ENCODE results near the gene ATM. TPM values are rescaled to one million over a fixed set of nuclear protein-coding genes. Genes with fewer than 3 reads are reported as not detected.

Gene ATM
- total and polyA plus RNA-seq, 10 of the 15 experiments (the other 5 are each of a cell fraction or from before 2014, with no cell fraction given), result 10.0 to 91.5 (median 40.2) TPM

- TF ChIP-seq, protein P1, sequence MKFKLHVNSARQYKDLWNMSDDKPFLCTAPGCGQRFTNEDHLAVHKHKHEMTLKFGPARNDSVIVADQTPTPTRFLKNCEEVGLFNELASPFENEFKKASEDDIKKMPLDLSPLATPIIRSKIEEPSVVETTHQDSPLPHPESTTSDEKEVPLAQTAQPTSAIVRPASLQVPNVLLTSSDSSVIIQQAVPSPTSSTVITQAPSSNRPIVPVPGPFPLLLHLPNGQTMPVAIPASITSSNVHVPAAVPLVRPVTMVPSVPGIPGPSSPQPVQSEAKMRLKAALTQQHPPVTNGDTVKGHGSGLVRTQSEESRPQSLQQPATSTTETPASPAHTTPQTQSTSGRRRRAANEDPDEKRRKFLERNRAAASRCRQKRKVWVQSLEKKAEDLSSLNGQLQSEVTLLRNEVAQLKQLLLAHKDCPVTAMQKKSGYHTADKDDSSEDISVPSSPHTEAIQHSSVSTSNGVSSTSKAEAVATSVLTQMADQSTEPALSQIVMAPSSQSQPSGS (IDR thresholded peaks at IDR 0.05; ENCODE audit: low read length), result no peak
- TF ChIP-seq NFIC (IDR thresholded peaks at IDR 0.05; ENCODE audit: low read depth, low read length) (no peak), POLR2AphosphoS2 (IDR thresholded peaks at IDR 0.05; ENCODE audit: low read depth, low read length) (no peak), SREBF2 (IDR thresholded peaks at IDR 0.05; ENCODE audit: low read length) (no peak), ATF7 (IDR thresholded peaks at IDR 0.05; ENCODE audit: low read depth) (no peak)
Observed at GRCh38 chr11:108364159-108364558, 141.3 kb downstream of the ATM start (continued).

- BruUV-seq (replicated peaks), result no TSS peak
- intact Hi-C loops (cut with micrococcal nuclease; ENCODE audit: unreplicated experiment), result no loop called here
- Histone ChIP-seq H4K20me1 (ENCODE audit: control insufficient read depth, insufficient read depth) (no peaks in the 10 kb centered on the region; the same call in 1 of the 2 replicates), H3K27me3 (replicated peaks in 1 of 2; ENCODE audit: control insufficient read depth in 2 of 2, insufficient read depth in 2 of 2, low read length in 1 of 2) (no peaks in the 10 kb centered on the region), H3K36me3 (ENCODE audit: control insufficient read depth in 2 of 2, insufficient read depth in 2 of 2, low read length in 1 of 2) (peaks cover 0 to 7% of the 10 kb centered on the region in 2 experiments; a peak in 2 of 4 replicates), H3K4me3 (no peak overlapping the region), H3K79me2 (ENCODE audit: control insufficient read depth, insufficient read depth, low read length) (no peaks in the 10 kb centered on the region), H3K9ac (ENCODE audit: control insufficient read depth, insufficient read depth, low read length) (no peak overlapping the region), H3K4me2 (ENCODE audit: control insufficient read depth, insufficient read depth) (no peak overlapping the region), H2AFZ (ENCODE audit: control insufficient read depth, low read depth, low read length) (no peak overlapping the region), H3K4me1 (ENCODE audit: control insufficient read depth, insufficient read depth, low read length) (no peaks in the 10 kb centered on the region), H3K27ac (ENCODE audit: control insufficient read depth, insufficient read depth) (no peak overlapping the region), H3K9me3 (replicated peaks; ENCODE audit: control insufficient read depth, insufficient read depth, low read length) (no peaks in the 10 kb centered on the region)
- no peak for DNase-seq (ENCODE audit: low read depth, low spot score)
- ChIA-PET POLR2A (no interaction called here), RAD21 (ENCODE audit: unreplicated experiment) (no interaction called here), SMC1A (ENCODE audit: uncharacterized antibody, unreplicated experiment) (no interaction called here), CTCF (interaction anchor here (1.0 kb wide), 1 partner anchor 250 kb away, joined by 3 read pairs; no protein-coding TSS in a partner anchor)
- ATAC-seq, result no peak
- no peak for FAIRE-seq
- WGBS (ENCODE audit: insufficient coverage, insufficient replicate concordance, low lambda C conversion rate, missing lambda C conversion rate), result no CpG with 5 or more reads among the region's 1 CpG
- no peak for TF ChIP-seq PAX8 (IDR thresholded peaks at IDR 0.05)
- no peak for TF ChIP-seq ATF7 (IDR thresholded peaks at IDR 0.05; ENCODE audit: low read depth)
- TF ChIP-seq TCF3 (IDR thresholded peaks at IDR 0.05; ENCODE audit: borderline replicate concordance, insufficient read depth, low read depth, low read length), result no peak
- TF ChIP-seq TBL1XR1 (IDR thresholded peaks at IDR 0.05; ENCODE audit: low read depth, low read length), result no peak
- in situ Hi-C loops (cut with MboI), result no loop called here
Observed at GRCh38 chr11:108368134-108368533, 145.3 kb downstream of the ATM start.

All from GM12878 (cell line).